Smooth muscle cell (in vitro differentiated cells): ENCODE measurements around the gene CD84. TPM values are rescaled to one million over a fixed set of nuclear protein-coding genes. Genes with fewer than 3 reads are reported as not detected.

Source experiments
- DNase-seq: peaks from one replicate; lab custom pipeline; 2025; ENCODE audit not compliant: unreplicated experiment; lab: John Stamatoyannopoulos, UW
- H2AFZ ChIP-seq: fragments of 200-600 bp; sonication (generic); 2 replicates; pipeline ENCODE4 v1.6.0; 2016; ENCODE audit warnings: antibody characterized with exemption, low read depth, mild to moderate bottlenecking
- H3F3A ChIP-seq: fragments of 200-600 bp; sonication (generic); 2 replicates; pipeline ENCODE4 v1.6.0; 2017; ENCODE audit warnings: antibody characterized with exemption, low read depth
- H3K27ac ChIP-seq: fragments of 200-600 bp; sonication (generic); 2 replicates; pipeline ENCODE4 v1.5.1; 2016; ENCODE audit warnings: low read depth, mild to moderate bottlenecking
- H3K27me3 ChIP-seq: fragments of 200-600 bp; sonication (generic); 2 replicates; pipeline ENCODE4 v1.6.1; 2016; ENCODE audit warnings: low read depth, mild to moderate bottlenecking
- H3K36me3 ChIP-seq: fragments of 200-600 bp; sonication (generic); 2 replicates; pipeline ENCODE4 v1.5.1; 2016; ENCODE audit warnings: low read depth
- H3K4me1 ChIP-seq: fragments of 200-600 bp; sonication (generic); 2 replicates; pipeline ENCODE4 v1.5.1; 2016; ENCODE audit warnings: low read depth
- H3K4me2 ChIP-seq: fragments of 200-600 bp; sonication (generic); 2 replicates; pipeline ENCODE4 v1.6.0; 2016; ENCODE audit warnings: mild to moderate bottlenecking
- H3K4me3 ChIP-seq: fragments of 200-600 bp; sonication (generic); 2 replicates; pipeline ENCODE4 v1.5.1; 2016; ENCODE audit warnings: mild to moderate bottlenecking
- H3K79me2 ChIP-seq: fragments of 200-600 bp; sonication (generic); 2 replicates; pipeline ENCODE4 v1.6.0; 2016; ENCODE audit warnings: low read depth, mild to moderate bottlenecking
- H3K9ac ChIP-seq: fragments of 200-600 bp; sonication (generic); 2 replicates; pipeline ENCODE4 v1.6.0; 2016; ENCODE audit warnings: low read depth
- H3K9me3 ChIP-seq: fragments of 200-600 bp; sonication (generic); replicated peaks from 2 replicates; pipeline ENCODE4 v1.5.1; 2016; ENCODE audit warnings: low read depth
- H4K20me1 ChIP-seq: fragments of 200-600 bp; sonication (generic); 2 replicates; pipeline ENCODE4 v1.6.0; 2016; ENCODE audit warnings: low read depth
- WGBS: methylation state at CpG from one replicate; pipeline ENCODE4 v1.1.7; 2016; ENCODE audit warnings: low lambda C conversion rate; 5-methylcytosine and 5-hydroxymethylcytosine counted together
- polyA plus RNA-seq: library from polyadenylated mRNA; unstranded; fragments of >200 nt; fragmentation: Nextera tagmentation; extraction: Ambion mirVana; gene quantifications from 2 replicates; pipeline ENCODE4 v1.2.1, GENCODE V29; 2016
- total RNA-seq: library from RNA; depleted of rRNA; stranded (reverse); fragments of >200 nt; gene quantifications from 2 replicates; pipeline ENCODE4 v1.2.3, GENCODE V29; 2014
- TF ChIP-seq, protein P1 (sequence below): fragments of 200-600 bp; sonication (generic); IDR thresholded peaks from 2 replicates; pipeline ENCODE4 v1.5.1; 2017; ENCODE audit warnings: borderline replicate concordance, mild to moderate bottlenecking, antibody characterized with exemption; ENCODE audit not compliant: insufficient read depth, poor library complexity, severe bottlenecking

CD84 gene
- total and polyA plus RNA-seq, 2 experiments from 2014 or later: not detected

DNA sequence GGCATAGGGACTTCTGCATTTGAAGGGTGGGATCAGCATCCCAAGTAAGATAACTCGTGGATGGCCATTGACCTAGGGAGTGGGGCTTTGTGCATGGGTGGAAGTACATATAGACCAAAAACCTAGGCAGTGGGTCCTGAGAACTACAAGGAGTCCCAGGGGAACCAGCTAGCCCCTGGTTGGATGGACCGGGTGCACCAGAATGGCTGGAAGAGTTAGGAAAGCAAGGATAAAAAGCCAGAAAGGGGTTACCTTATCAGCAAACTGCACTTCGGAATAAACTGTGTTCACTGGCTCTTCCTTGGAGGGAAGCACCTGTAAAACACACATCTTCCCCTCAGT is 29.7 kb downstream of the CD84 start:
- Histone ChIP-seq H3K79me2 (no peaks in the 10 kb centered on the region), H3K4me1 (no peaks in the 10 kb centered on the region), H3F3A (no peaks in the 10 kb centered on the region), H2AFZ (no peak overlapping the region), H3K4me2 (no peak overlapping the region), H3K9ac (no peak overlapping the region), H3K27me3 (no peaks in the 10 kb centered on the region), H3K36me3 (no peaks in the 10 kb centered on the region), H3K4me3 (no peak overlapping the region), H3K27ac (no peak overlapping the region), H4K20me1 (no peaks in the 10 kb centered on the region), H3K9me3 (no peaks in the 10 kb centered on the region)
- DNase-seq: no peak
- WGBS: 92% methylated on average over 3 of the region's 3 CpGs
- TF ChIP-seq, protein P1, sequence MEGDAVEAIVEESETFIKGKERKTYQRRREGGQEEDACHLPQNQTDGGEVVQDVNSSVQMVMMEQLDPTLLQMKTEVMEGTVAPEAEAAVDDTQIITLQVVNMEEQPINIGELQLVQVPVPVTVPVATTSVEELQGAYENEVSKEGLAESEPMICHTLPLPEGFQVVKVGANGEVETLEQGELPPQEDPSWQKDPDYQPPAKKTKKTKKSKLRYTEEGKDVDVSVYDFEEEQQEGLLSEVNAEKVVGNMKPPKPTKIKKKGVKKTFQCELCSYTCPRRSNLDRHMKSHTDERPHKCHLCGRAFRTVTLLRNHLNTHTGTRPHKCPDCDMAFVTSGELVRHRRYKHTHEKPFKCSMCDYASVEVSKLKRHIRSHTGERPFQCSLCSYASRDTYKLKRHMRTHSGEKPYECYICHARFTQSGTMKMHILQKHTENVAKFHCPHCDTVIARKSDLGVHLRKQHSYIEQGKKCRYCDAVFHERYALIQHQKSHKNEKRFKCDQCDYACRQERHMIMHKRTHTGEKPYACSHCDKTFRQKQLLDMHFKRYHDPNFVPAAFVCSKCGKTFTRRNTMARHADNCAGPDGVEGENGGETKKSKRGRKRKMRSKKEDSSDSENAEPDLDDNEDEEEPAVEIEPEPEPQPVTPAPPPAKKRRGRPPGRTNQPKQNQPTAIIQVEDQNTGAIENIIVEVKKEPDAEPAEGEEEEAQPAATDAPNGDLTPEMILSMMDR: no peak

DNA sequence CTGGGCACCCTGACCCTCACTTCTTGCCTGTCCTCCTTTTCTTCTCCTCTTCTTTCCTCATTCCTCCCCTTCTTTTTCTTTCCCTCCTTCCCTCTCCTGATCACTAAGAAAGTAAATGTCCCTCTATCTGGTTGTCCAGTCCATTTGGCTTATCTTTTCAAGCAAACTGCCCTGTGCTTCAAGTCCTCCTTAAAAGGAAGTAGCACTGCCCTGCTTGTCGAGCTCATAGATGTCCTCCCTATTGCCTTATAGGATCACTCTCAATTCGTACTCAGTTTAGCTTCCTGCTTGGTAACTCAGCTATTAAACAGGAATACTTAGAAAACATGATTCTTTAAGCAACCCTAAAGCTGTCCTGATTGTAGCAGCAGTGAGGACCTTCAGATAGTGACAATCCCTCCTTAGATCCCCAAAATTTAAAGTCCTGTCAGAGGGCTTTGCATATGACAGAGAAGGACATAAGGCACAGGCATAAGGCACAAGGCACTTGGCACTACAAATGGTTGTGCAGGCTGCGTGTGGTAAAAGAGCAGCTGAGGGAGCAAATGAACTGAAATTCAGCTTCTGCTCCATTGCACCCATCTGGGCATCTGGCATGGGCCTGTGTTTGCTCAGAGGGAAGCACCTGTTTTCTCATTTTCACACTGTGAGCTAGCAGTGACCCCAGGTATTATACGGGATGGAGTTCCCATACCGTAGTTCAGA is 30.2 kb downstream of the CD84 start:
- Histone ChIP-seq H4K20me1 (no peaks in the 10 kb centered on the region), H3K9ac (no peak overlapping the region), H3K4me1 (no peaks in the 10 kb centered on the region), H3K36me3 (no peaks in the 10 kb centered on the region), H3K4me3 (no peak overlapping the region), H3K4me2 (no peak overlapping the region), H3K79me2 (no peaks in the 10 kb centered on the region), H3K27ac (no peak overlapping the region), H3K9me3 (no peaks in the 10 kb centered on the region), H2AFZ (no peak overlapping the region), H3K27me3 (no peaks in the 10 kb centered on the region), H3F3A (no peaks in the 10 kb centered on the region)
- TF ChIP-seq, protein P1: no peak
- WGBS: 76% methylated on average over 5 of the region's 5 CpGs
- no peak for DNase-seq

DNA sequence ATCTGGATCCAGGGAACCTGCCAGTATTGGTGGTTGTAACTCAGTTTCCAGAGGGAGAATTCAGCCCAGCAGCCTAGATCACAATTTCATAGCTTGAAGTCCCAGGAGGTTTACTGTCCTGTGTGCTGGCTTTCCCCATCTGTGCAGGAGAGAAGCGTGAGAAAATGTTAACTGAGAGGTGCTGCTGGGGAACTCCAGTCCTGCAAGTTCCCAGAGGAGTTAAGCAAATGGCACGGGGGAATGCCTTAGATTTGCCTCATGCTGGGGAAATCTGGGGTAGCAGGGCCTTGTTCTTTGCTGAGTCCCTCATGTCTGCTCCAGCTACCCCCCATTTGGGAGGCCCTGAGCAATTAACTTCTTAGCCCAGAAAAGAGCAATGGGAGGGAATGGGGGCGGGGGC is 31.1 kb downstream of the CD84 start:
- no peak overlapping the region for H3K27ac ChIP-seq
- DNase-seq: no peak
- H2AFZ ChIP-seq: no peak overlapping the region
- TF ChIP-seq, protein P1: no peak
- no peak overlapping the region for H3K4me2 ChIP-seq
- no peak overlapping the region for H3K4me3 ChIP-seq
- no peaks in the 10 kb centered on the region for H3F3A ChIP-seq
- no peaks in the 10 kb centered on the region for H3K79me2 ChIP-seq
- 98% methylated on average over 3 of the region's 3 CpGs for WGBS
- H3K4me1 ChIP-seq: no peaks in the 10 kb centered on the region
- H3K9ac ChIP-seq: no peak overlapping the region
- H4K20me1 ChIP-seq: no peaks in the 10 kb centered on the region
- H3K9me3 ChIP-seq: no peaks in the 10 kb centered on the region
- no peaks in the 10 kb centered on the region for H3K36me3 ChIP-seq
- H3K27me3 ChIP-seq: no peaks in the 10 kb centered on the region

- no peak for DNase-seq
- Histone ChIP-seq H3K9ac (no peak overlapping the region), H3F3A (no peaks in the 10 kb centered on the region), H4K20me1 (no peaks in the 10 kb centered on the region), H3K27me3 (no peaks in the 10 kb centered on the region), H3K27ac (no peak overlapping the region), H3K4me1 (peaks cover under 1% of the 10 kb centered on the region), H2AFZ (no peak overlapping the region), H3K79me2 (no peaks in the 10 kb centered on the region), H3K9me3 (no peaks in the 10 kb centered on the region), H3K4me2 (no peak overlapping the region), H3K36me3 (no peaks in the 10 kb centered on the region), H3K4me3 (no peak overlapping the region)
- WGBS: 88% methylated on average over 4 of the region's 4 CpGs
- TF ChIP-seq, protein P1: no peak
These were observed 31.9 kb downstream of the CD84 start for GRCh38 chr1:160547422-160547821.
